ENCODE results near the gene KLHL34.

The KLHL34 gene

GRCh38 chrX:21639775-21640174 is 18.4 kb downstream of the KLHL34 start:
- no peak overlapping the region for H3K9ac ChIP-seq (ENCODE audit: low read length)
- H3K9me3 ChIP-seq (ENCODE audit: control insufficient read depth, low read length): no peaks in the 10 kb centered on the region
- H3K4me1 ChIP-seq (ENCODE audit: control insufficient read depth, insufficient read depth, low read length): no peaks in the 10 kb centered on the region

GRCh38 chrX:21638311-21638710 is 19.8 kb downstream of the KLHL34 start:
- Histone ChIP-seq H3K9me3 (ENCODE audit: control insufficient read depth, low read length) (no peaks in the 10 kb centered on the region), H3K4me3 (ENCODE audit: low read length) (no peak overlapping the region), H3K36me3 (ENCODE audit: control insufficient read depth, insufficient read depth, low read length) (no peaks in the 10 kb centered on the region), H3K9ac (ENCODE audit: low read length) (no peak overlapping the region), H3K4me1 (ENCODE audit: control insufficient read depth, insufficient read depth, low read length) (no peaks in the 10 kb centered on the region), H3K27me3 (ENCODE audit: control insufficient read depth, insufficient read depth, low read length) (no peaks in the 10 kb centered on the region)

More at GRCh38 chrX:21639775-21640174, 18.4 kb downstream of the KLHL34 start:
- Histone ChIP-seq H3K36me3 (ENCODE audit: control insufficient read depth, insufficient read depth, low read length) (no peaks in the 10 kb centered on the region), H3K27me3 (ENCODE audit: control insufficient read depth, insufficient read depth, low read length) (no peaks in the 10 kb centered on the region), H3K4me3 (ENCODE audit: low read length) (no peak overlapping the region)

- no peak overlapping the region for H3K4me3 ChIP-seq (ENCODE audit: low read length)
- no peaks in the 10 kb centered on the region for H3K4me1 ChIP-seq (ENCODE audit: control insufficient read depth, insufficient read depth, low read length)
- H3K27me3 ChIP-seq (ENCODE audit: control insufficient read depth, insufficient read depth, low read length): no peaks in the 10 kb centered on the region
- no peaks in the 10 kb centered on the region for H3K36me3 ChIP-seq (ENCODE audit: control insufficient read depth, insufficient read depth, low read length)
- no peak overlapping the region for H3K9ac ChIP-seq (ENCODE audit: low read length)
- H3K9me3 ChIP-seq (ENCODE audit: control insufficient read depth, low read length): no peaks in the 10 kb centered on the region
Measured at GRCh38 chrX:21632027-21632426, 26.1 kb downstream of the KLHL34 start.

GRCh38 chrX:21623778-21624501 is 34.2 kb downstream of the KLHL34 start:
- no peak overlapping the region for H3K4me3 ChIP-seq (ENCODE audit: low read length)
- H3K9me3 ChIP-seq (ENCODE audit: control insufficient read depth, low read length): no peaks in the 10 kb centered on the region
- no peaks in the 10 kb centered on the region for H3K4me1 ChIP-seq (ENCODE audit: control insufficient read depth, insufficient read depth, low read length)
- H3K27me3 ChIP-seq (ENCODE audit: control insufficient read depth, insufficient read depth, low read length): no peaks in the 10 kb centered on the region
- H3K36me3 ChIP-seq (ENCODE audit: control insufficient read depth, insufficient read depth, low read length): no peaks in the 10 kb centered on the region
- no peak overlapping the region for H3K9ac ChIP-seq (ENCODE audit: low read length)

- no peak overlapping the region for H3K4me3 ChIP-seq (ENCODE audit: low read length)
- no peaks in the 10 kb centered on the region for H3K4me1 ChIP-seq (ENCODE audit: control insufficient read depth, insufficient read depth, low read length)
- no peaks in the 10 kb centered on the region for H3K9me3 ChIP-seq (ENCODE audit: control insufficient read depth, low read length)
- no peaks in the 10 kb centered on the region for H3K36me3 ChIP-seq (ENCODE audit: control insufficient read depth, insufficient read depth, low read length)
- no peak overlapping the region for H3K9ac ChIP-seq (ENCODE audit: low read length)
- H3K27me3 ChIP-seq (ENCODE audit: control insufficient read depth, insufficient read depth, low read length): no peaks in the 10 kb centered on the region
Measured at GRCh38 chrX:21620234-21620633, 37.9 kb downstream of the KLHL34 start.

- Histone ChIP-seq H3K9ac (ENCODE audit: low read length) (no peak overlapping the region), H3K9me3 (ENCODE audit: control insufficient read depth, low read length) (no peaks in the 10 kb centered on the region), H3K4me3 (ENCODE audit: low read length) (no peak overlapping the region), H3K27me3 (ENCODE audit: control insufficient read depth, insufficient read depth, low read length) (no peaks in the 10 kb centered on the region), H3K36me3 (ENCODE audit: control insufficient read depth, insufficient read depth, low read length) (no peaks in the 10 kb centered on the region), H3K4me1 (ENCODE audit: control insufficient read depth, insufficient read depth, low read length) (no peaks in the 10 kb centered on the region)
Measured at GRCh38 chrX:21616386-21616785, 41.7 kb downstream of the KLHL34 start.

GRCh38 chrX:21612154-21612553 is 46.0 kb downstream of the KLHL34 start:
- Histone ChIP-seq H3K9me3 (ENCODE audit: control insufficient read depth, low read length) (no peaks in the 10 kb centered on the region), H3K4me3 (ENCODE audit: low read length) (no peak overlapping the region), H3K4me1 (ENCODE audit: control insufficient read depth, insufficient read depth, low read length) (no peaks in the 10 kb centered on the region), H3K9ac (ENCODE audit: low read length) (no peak overlapping the region), H3K27me3 (ENCODE audit: control insufficient read depth, insufficient read depth, low read length) (no peaks in the 10 kb centered on the region), H3K36me3 (ENCODE audit: control insufficient read depth, insufficient read depth, low read length) (no peaks in the 10 kb centered on the region)

- Histone ChIP-seq H3K9me3 (ENCODE audit: control insufficient read depth, low read length) (no peaks in the 10 kb centered on the region), H3K9ac (ENCODE audit: low read length) (no peak overlapping the region), H3K27me3 (ENCODE audit: control insufficient read depth, insufficient read depth, low read length) (no peaks in the 10 kb centered on the region), H3K36me3 (ENCODE audit: control insufficient read depth, insufficient read depth, low read length) (no peaks in the 10 kb centered on the region), H3K4me3 (ENCODE audit: low read length) (no peak overlapping the region), H3K4me1 (ENCODE audit: control insufficient read depth, insufficient read depth, low read length) (no peaks in the 10 kb centered on the region)
Measured at GRCh38 chrX:21610168-21610567, 48.0 kb downstream of the KLHL34 start.

- Histone ChIP-seq H3K9me3 (ENCODE audit: control insufficient read depth, low read length) (no peaks in the 10 kb centered on the region), H3K9ac (ENCODE audit: low read length) (no peak overlapping the region), H3K36me3 (ENCODE audit: control insufficient read depth, insufficient read depth, low read length) (no peaks in the 10 kb centered on the region), H3K4me1 (ENCODE audit: control insufficient read depth, insufficient read depth, low read length) (no peaks in the 10 kb centered on the region), H3K4me3 (ENCODE audit: low read length) (no peak overlapping the region), H3K27me3 (ENCODE audit: control insufficient read depth, insufficient read depth, low read length) (no peaks in the 10 kb centered on the region)
Measured at GRCh38 chrX:21606002-21606401, 52.1 kb downstream of the KLHL34 start.
